ENCODE results near the gene SLC25A1. TPM values are rescaled to one million over a fixed set of nuclear protein-coding genes. Genes with fewer than 3 reads are reported as not detected.
"Not testable (repeated sequence)": the region's sequence is repeated elsewhere in the genome, so short reads cannot be mapped to it uniquely, and the experiment has no call there.

The SLC25A1 gene
- total and polyA plus RNA-seq, 2 donors (not counting 1 experiment from before 2014, with no cell fraction given), result 41.3 to 47.7 TPM

GRCh38 chr22:19164425-19164824, 14.1 kb downstream of the SLC25A1 start:
- H2AFZ ChIP-seq (ENCODE audit: insufficient read depth, low read depth, low read length, poor library complexity, severe bottlenecking), result no peak overlapping the region
- ChIA-PET CTCF (no interaction called here), POLR2A (no interaction called here)
- Mint-ChIP-seq H3K27ac (no peak overlapping the region), H3K9me3 (ENCODE audit: insufficient read depth) (peaks cover 2% of the 10 kb centered on the region), H3K27me3 (peaks cover 35% of the 10 kb centered on the region), H3K4me1 (peaks cover 6% of the 10 kb centered on the region), H3K4me3 (no peak overlapping the region)
- H3K4me1 ChIP-seq (ENCODE audit: control insufficient read depth in 2 of 2, insufficient read depth in 2 of 2, low read length in 2 of 2), result peaks cover 5 to 13% of the 10 kb centered on the region in 2 donors
- H3K4me3 ChIP-seq (ENCODE audit: control extremely low read depth in 1 of 5, extremely low read depth in 1 of 5, insufficient read depth in 1 of 5, low read depth in 2 of 5, low read length in 4 of 5), result no peak overlapping the region
- H3K27me3 ChIP-seq (replicated peaks in 1 of 4; ENCODE audit: control extremely low read depth in 1 of 4, control insufficient read depth in 3 of 4, insufficient read depth in 4 of 4, low read length in 3 of 4), result peaks cover 0 to 31% (median 18%) of the 10 kb centered on the region in 4 experiments
- H3K9ac ChIP-seq (ENCODE audit: low read length), result no peak overlapping the region
- no peaks in the 10 kb centered on the region for H3K79me2 ChIP-seq (ENCODE audit: control insufficient read depth, insufficient read depth, low read length)
- H3K4me2 ChIP-seq (replicated peaks; ENCODE audit: low read depth, low read length, poor library complexity, severe bottlenecking), result no peak overlapping the region
- H3K9me3 ChIP-seq (ENCODE audit: control extremely low read depth in 1 of 3, control insufficient read depth in 2 of 3, insufficient read depth in 1 of 3, low read length in 2 of 3), result peaks cover 0 to 17% (median 3%) of the 10 kb centered on the region in 3 donors
- no peak for TF ChIP-seq EZH2 (IDR thresholded peaks at IDR 0.05; ENCODE audit: borderline replicate concordance, insufficient read depth, low read depth, low read length, poor library complexity, severe bottlenecking)
- TF ChIP-seq CTCF (IDR thresholded peaks at IDR 0.05), result no peak
- ATAC-seq (ENCODE audit: low read depth) (no peak), DNase-seq (no peak)
- no peaks in the 10 kb centered on the region for H4K20me1 ChIP-seq (ENCODE audit: control insufficient read depth, insufficient read depth, low read length, poor library complexity, severe bottlenecking)
- no peaks in the 10 kb centered on the region for H3K36me3 ChIP-seq (replicated peaks in 1 of 2; ENCODE audit: control extremely low read depth in 1 of 2, control insufficient read depth in 1 of 2, extremely low read depth in 1 of 2, insufficient read depth in 2 of 2, low read length in 1 of 2)
- intact Hi-C loops (cut with micrococcal nuclease), result no loop called here
- H3K27ac ChIP-seq (ENCODE audit: low read length in 2 of 2), result no peak overlapping the region
- 100% methylated on average over 3 of the region's 6 CpGs for WGBS (ENCODE audit: insufficient coverage)

GRCh38 chr22:19158649-19159048, 19.9 kb downstream of the SLC25A1 start:
- ATAC-seq (ENCODE audit: low read depth); H3K9ac ChIP-seq (ENCODE audit: low read length); H3K4me1 ChIP-seq (ENCODE audit: control insufficient read depth in 2 of 2, insufficient read depth in 2 of 2, low read length in 2 of 2); H3K4me1 Mint-ChIP-seq; H3K27ac ChIP-seq (ENCODE audit: low read length in 2 of 2); H3K27ac Mint-ChIP-seq; H3K27me3 ChIP-seq (replicated peaks in 1 of 4; ENCODE audit: control extremely low read depth in 1 of 4, control insufficient read depth in 3 of 4, insufficient read depth in 4 of 4, low read length in 3 of 4); H3K36me3 ChIP-seq (replicated peaks in 1 of 2; ENCODE audit: control extremely low read depth in 1 of 2, control insufficient read depth in 1 of 2, extremely low read depth in 1 of 2, insufficient read depth in 2 of 2, low read length in 1 of 2); POLR2A ChIA-PET; H3K9me3 ChIP-seq (ENCODE audit: control extremely low read depth in 1 of 3, control insufficient read depth in 2 of 3, insufficient read depth in 1 of 3, low read length in 2 of 3); DNase-seq; intact Hi-C loops (cut with micrococcal nuclease); H3K9me3 Mint-ChIP-seq (ENCODE audit: insufficient read depth); H3K79me2 ChIP-seq (ENCODE audit: control insufficient read depth, insufficient read depth, low read length); H3K4me2 ChIP-seq (replicated peaks; ENCODE audit: low read depth, low read length, poor library complexity, severe bottlenecking); H2AFZ ChIP-seq (ENCODE audit: insufficient read depth, low read depth, low read length, poor library complexity, severe bottlenecking); H3K4me3 Mint-ChIP-seq; H3K4me3 ChIP-seq (ENCODE audit: control extremely low read depth in 1 of 5, extremely low read depth in 1 of 5, insufficient read depth in 1 of 5, low read depth in 2 of 5, low read length in 4 of 5); CTCF ChIA-PET; H4K20me1 ChIP-seq (ENCODE audit: control insufficient read depth, insufficient read depth, low read length, poor library complexity, severe bottlenecking): not testable (repeated sequence)
- H3K27me3 Mint-ChIP-seq, result peaks cover 23% of the 10 kb centered on the region
- 91% methylated on average over 9 of the region's 11 CpGs for WGBS (ENCODE audit: insufficient coverage)

- H3K4me1 Mint-ChIP-seq; H3K9me3 ChIP-seq (ENCODE audit: control extremely low read depth in 1 of 3, control insufficient read depth in 2 of 3, insufficient read depth in 1 of 3, low read length in 2 of 3); ATAC-seq (ENCODE audit: low read depth); DNase-seq; H3K9me3 Mint-ChIP-seq (ENCODE audit: insufficient read depth); H3K4me2 ChIP-seq (replicated peaks; ENCODE audit: low read depth, low read length, poor library complexity, severe bottlenecking); H2AFZ ChIP-seq (ENCODE audit: insufficient read depth, low read depth, low read length, poor library complexity, severe bottlenecking); H3K9ac ChIP-seq (ENCODE audit: low read length); H3K4me3 ChIP-seq (ENCODE audit: control extremely low read depth in 1 of 5, extremely low read depth in 1 of 5, insufficient read depth in 1 of 5, low read depth in 2 of 5, low read length in 4 of 5); H3K79me2 ChIP-seq (ENCODE audit: control insufficient read depth, insufficient read depth, low read length); POLR2A ChIA-PET; H3K4me3 Mint-ChIP-seq; H3K27ac Mint-ChIP-seq; H3K36me3 ChIP-seq (replicated peaks in 1 of 2; ENCODE audit: control extremely low read depth in 1 of 2, control insufficient read depth in 1 of 2, extremely low read depth in 1 of 2, insufficient read depth in 2 of 2, low read length in 1 of 2); H4K20me1 ChIP-seq (ENCODE audit: control insufficient read depth, insufficient read depth, low read length, poor library complexity, severe bottlenecking); intact Hi-C loops (cut with micrococcal nuclease); CTCF ChIA-PET; H3K4me1 ChIP-seq (ENCODE audit: control insufficient read depth in 2 of 2, insufficient read depth in 2 of 2, low read length in 2 of 2); H3K27ac ChIP-seq (ENCODE audit: low read length in 2 of 2): not testable (repeated sequence)
- peaks cover 0 to 26% (median 10%) of the 10 kb centered on the region in 4 experiments for H3K27me3 ChIP-seq (replicated peaks in 1 of 4; ENCODE audit: control extremely low read depth in 1 of 4, control insufficient read depth in 3 of 4, insufficient read depth in 4 of 4, low read length in 3 of 4)
- 98% methylated on average over 8 of the region's 9 CpGs for WGBS (ENCODE audit: insufficient coverage)
- H3K27me3 Mint-ChIP-seq, result peaks cover 41% of the 10 kb centered on the region
Measured at GRCh38 chr22:19156109-19156508, 22.4 kb downstream of the SLC25A1 start.
